ENCODE measurements around the gene DISP3.

Gene DISP3

GRCh38 chr1:11525516-11525915 is 46.6 kb downstream of the DISP3 start:
- in situ Hi-C loops (cut with MboI; ENCODE audit: low pct_unique_long_range_greater_than_20kb, low sequenced_read_pairs, unreplicated experiment) = no loop called here
- DNase-seq (ENCODE audit: low spot score) = no peak
- TF ChIP-seq, protein P1, sequence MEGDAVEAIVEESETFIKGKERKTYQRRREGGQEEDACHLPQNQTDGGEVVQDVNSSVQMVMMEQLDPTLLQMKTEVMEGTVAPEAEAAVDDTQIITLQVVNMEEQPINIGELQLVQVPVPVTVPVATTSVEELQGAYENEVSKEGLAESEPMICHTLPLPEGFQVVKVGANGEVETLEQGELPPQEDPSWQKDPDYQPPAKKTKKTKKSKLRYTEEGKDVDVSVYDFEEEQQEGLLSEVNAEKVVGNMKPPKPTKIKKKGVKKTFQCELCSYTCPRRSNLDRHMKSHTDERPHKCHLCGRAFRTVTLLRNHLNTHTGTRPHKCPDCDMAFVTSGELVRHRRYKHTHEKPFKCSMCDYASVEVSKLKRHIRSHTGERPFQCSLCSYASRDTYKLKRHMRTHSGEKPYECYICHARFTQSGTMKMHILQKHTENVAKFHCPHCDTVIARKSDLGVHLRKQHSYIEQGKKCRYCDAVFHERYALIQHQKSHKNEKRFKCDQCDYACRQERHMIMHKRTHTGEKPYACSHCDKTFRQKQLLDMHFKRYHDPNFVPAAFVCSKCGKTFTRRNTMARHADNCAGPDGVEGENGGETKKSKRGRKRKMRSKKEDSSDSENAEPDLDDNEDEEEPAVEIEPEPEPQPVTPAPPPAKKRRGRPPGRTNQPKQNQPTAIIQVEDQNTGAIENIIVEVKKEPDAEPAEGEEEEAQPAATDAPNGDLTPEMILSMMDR (IDR thresholded peaks at IDR 0.05; ENCODE audit: extremely low read depth, insufficient read depth, missing control alignments) = no peak

DNA sequence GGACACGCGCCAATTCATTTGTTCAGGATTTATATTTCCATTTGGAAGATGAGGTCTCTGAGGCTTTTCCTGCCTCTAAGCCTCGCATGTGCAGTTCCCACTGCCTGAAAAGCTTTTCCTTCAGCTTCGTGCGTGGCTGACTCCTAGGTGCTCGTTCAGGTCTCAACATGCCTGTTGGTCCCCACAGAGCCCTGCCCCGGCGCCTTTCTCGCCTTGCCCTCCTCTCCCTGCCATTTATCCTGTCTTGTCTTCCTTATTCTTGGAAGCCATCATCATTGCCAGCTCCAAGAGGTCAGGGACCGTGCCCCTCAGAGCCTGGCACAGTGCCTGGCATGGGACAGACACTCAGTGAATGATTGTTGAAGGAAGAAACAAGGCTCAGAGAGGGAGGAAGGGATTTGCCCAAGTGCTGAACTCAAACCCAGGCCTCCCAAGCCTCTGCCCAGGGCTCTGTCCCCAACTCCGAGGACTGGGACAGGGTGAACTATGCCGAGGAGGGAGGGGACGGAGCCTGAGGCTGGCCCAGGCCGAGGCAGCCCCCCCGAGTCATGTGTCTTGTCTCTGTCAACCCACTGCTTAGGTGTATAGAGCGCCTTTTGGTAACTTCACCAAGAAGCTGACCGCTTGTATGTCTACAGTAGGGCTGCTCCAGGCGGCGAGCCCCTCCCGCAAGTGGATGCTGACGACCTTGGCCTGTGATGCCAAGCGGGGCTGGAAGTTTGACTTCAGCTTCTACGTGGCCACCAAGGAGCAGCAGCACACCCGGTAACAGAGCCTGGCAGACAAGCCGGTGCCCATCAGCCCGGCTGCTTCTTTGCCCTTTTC is 47.3 kb downstream of the DISP3 start:
- TF ChIP-seq, protein P1 (IDR thresholded peaks at IDR 0.05; ENCODE audit: extremely low read depth, insufficient read depth, missing control alignments) = no peak
- in situ Hi-C loops (cut with MboI; ENCODE audit: low pct_unique_long_range_greater_than_20kb, low sequenced_read_pairs, unreplicated experiment) = no loop called here
- DNase-seq (ENCODE audit: low spot score) = no peak

DNA sequence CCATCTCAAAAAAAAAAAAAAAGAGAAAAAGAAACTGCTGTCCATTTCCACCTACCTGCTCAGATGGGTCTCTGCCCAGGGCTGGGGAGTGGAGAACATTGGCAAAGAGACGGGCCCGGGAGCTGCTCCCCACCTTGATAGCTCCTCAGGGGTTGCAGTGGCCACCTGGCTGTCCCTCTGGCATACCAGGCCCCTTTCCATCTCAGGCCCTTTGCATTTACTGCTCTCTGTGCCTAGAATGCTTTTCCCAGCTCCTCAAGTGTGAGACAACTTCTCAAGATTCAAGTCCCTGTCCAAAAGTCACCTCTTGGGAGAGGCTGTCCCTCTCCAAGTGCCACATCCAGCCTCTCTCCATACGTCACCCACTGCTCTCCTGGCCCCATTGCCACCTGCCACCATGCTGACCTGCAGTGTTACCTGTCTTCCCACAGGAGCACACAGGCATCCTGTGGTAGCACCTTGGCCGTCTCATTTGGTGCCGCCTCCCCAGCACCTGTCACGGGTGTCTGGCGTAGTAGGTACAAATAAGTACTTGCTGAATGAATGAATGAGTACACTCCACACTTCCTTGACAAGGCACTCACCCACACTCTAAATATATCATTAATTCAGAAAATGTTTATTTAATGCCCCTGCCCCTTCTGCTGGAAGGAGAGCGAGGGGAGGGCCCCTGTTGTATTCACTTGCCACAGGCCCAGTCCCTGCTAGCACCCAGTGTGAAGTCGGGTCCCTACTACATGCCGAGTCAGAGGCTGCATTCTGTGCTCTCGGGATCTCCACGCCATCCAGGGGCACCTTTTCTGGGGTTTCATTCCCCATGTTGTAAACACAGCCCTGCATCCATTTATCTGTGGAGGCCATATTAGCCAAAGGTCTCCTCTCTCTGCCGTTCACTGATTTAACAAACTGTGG is 48.8 kb downstream of the DISP3 start:
- no peak for DNase-seq (ENCODE audit: low spot score)
- TF ChIP-seq, protein P1 (IDR thresholded peaks at IDR 0.05; ENCODE audit: extremely low read depth, insufficient read depth, missing control alignments) = no peak
- in situ Hi-C loops (cut with MboI; ENCODE audit: low pct_unique_long_range_greater_than_20kb, low sequenced_read_pairs, unreplicated experiment) = no loop called here

DNA sequence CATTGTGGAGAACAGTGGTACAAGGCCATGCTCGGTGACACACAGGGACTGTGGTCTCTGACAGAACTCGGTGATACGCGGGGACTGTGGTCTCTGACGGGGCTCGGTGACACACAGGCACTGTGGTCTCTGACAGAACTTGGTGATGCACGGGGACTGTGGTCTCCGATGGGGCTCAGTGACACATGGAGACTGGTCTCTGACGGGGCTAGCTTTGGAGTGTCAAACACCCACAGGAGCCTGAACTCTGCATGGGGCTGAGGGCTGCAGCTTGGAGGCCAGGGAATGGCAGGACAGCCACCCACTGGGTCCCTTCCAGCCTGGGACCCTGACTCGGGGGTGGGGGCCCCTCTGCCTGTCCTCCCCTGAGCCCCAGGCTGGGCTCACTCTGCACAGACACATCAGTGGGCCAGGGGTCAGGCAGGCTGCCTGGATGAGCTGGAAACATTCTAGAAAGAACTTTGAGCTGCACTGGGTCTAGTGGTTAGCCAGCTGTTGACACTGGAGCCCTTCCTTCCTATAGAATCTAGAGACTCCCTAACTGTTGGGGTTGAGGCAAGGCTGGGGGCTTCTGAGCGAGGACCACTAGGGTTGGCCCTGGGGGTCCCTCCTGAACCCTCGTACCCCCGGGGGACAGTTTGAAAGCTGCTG is 49.8 kb downstream of the DISP3 start:
- in situ Hi-C loops (cut with MboI; ENCODE audit: low pct_unique_long_range_greater_than_20kb, low sequenced_read_pairs, unreplicated experiment) = no loop called here
- DNase-seq (ENCODE audit: low spot score) = no peak
- TF ChIP-seq, protein P1 (IDR thresholded peaks at IDR 0.05; ENCODE audit: extremely low read depth, insufficient read depth, missing control alignments) = no peak

DNA sequence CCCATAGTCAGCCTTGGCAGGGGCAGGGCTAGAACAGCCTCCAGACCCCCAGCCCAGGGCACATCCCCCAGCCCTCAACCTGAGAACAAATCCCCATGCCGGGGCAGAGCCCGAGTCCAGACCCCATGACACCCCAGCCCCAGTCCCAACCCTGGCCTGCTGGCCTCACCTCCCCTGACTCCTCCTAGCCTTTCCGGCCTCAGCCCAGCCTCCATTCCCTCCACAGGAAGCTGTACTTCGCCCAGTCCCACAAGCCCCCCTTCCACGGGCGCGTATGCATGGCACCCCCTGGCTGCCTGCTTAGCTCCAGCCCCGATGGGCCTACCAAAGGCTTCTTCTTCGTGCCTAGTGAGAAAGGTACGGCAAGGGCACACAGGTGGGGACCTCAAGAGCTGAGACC is 50.4 kb downstream of the DISP3 start:
- no peak for DNase-seq (ENCODE audit: low spot score)
- TF ChIP-seq, protein P1 (IDR thresholded peaks at IDR 0.05; ENCODE audit: extremely low read depth, insufficient read depth, missing control alignments) = no peak
- in situ Hi-C loops (cut with MboI; ENCODE audit: low pct_unique_long_range_greater_than_20kb, low sequenced_read_pairs, unreplicated experiment) = no loop called here

Measured in GM13977 (cell line).